AML-193 (cell line): Measurements from ENCODE around the gene TP53RK.

Experiments used
- DNase-seq, 2 experiments: peaks; one replicate each; lab custom pipeline; 2025; lab: John Stamatoyannopoulos, UW

The TP53RK gene

DNA sequence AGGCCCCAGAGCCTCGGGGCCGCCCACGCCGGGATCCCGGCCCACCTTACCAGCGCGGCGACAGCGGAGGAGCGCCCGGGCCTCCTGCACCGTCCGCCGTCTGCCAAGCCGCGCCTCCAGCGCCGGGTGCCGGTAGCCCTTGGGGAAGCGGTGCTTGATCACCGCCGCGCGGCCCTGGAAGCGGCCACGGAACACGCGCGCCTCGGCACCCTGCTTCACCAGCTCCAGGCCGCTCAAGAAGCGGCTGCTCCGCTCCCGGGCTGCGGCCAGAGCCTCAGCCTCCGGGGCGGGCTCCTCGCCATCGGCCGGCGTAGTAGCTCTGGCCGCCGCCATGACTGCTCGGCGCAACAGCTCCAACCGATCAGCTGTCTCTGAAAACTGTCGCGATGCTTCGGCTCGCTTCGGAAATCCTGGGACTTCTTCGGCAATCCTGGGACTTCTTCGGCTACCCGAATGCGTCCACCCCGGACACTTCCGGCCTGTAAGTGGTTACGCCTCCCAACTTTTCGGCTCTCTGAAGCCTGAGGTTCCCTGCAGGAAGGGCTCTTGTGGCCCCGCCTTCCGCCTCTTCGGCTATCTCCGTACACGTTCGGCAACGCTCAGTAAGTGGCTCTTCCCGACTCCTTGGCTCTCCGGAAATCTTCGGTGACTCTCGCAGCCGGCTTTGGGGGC is at the start of gene TP53RK:
Gene TP53RK, minus strand, starts transcription at position 363 of the 672 bp plus-strand sequence. Its CDS starts 30 bp downstream, at position 333.
- peak; percentile 98 to 99 for DNase-seq

DNA sequence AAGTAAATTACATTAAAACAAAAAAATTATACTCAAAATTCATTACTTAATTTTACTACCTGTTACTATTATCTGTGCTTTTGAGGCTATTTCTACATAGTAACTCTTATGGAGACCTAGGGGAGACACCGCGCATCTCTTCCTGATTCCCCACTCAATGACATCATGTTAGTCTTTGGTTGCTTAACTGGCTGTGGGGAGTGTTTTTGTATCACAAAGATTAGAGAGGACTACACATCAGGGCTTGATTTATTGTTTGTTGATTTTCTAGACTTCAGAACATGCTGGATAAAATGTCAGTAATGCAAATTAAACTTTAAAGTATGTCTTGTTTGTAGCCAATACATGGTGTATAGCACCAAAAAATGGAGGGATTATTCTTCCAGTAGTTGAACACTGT is 46.2 kb upstream of the TP53RK start:
- DNase-seq, result no peak

DNA sequence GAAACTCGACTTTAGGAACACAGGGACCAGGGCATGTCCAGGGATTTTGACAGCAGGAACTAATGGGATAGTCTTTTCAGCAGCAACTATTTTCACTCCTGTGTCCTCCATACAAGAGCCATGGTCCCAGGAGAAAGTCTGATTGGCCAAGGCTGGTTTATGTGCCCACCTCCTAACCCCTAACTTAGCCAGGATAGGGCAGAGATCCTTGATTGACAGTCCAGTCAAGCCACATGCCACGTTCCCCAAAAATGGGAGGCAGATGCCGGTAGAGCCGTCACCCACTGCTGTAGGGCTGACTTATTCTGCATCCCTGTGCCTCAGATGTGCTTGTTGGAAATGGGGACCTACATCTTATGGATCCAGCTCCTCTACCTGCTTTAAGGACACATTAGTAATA is 42.5 kb upstream of the TP53RK start:
- DNase-seq, result no peak

DNA sequence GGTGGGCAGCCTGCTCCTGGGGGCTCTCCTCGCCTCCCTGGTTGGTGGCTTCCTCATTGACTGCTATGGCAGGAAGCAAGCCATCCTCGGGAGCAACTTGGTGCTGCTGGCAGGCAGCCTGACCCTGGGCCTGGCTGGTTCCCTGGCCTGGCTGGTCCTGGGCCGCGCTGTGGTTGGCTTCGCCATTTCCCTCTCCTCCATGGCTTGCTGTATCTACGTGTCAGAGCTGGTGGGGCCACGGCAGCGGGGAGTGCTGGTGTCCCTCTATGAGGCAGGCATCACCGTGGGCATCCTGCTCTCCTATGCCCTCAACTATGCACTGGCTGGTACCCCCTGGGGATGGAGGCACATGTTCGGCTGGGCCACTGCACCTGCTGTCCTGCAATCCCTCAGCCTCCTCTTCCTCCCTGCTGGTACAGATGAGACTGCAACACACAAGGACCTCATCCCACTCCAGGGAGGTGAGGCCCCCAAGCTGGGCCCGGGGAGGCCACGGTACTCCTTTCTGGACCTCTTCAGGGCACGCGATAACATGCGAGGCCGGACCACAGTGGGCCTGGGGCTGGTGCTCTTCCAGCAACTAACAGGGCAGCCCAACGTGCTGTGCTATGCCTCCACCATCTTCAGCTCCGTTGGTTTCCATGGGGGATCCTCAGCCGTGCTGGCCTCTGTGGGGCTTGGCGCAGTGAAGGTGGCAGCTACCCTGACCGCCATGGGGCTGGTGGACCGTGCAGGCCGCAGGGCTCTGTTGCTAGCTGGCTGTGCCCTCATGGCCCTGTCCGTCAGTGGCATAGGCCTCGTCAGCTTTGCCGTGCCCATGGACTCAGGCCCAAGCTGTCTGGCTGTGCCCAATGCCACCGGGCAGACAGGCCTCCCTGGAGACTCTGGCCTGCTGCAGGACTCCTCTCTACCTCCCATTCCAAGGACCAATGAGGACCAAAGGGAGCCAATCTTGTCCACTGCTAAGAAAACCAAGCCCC is 36.2 kb upstream of the TP53RK start:
- no peak for DNase-seq

DNA sequence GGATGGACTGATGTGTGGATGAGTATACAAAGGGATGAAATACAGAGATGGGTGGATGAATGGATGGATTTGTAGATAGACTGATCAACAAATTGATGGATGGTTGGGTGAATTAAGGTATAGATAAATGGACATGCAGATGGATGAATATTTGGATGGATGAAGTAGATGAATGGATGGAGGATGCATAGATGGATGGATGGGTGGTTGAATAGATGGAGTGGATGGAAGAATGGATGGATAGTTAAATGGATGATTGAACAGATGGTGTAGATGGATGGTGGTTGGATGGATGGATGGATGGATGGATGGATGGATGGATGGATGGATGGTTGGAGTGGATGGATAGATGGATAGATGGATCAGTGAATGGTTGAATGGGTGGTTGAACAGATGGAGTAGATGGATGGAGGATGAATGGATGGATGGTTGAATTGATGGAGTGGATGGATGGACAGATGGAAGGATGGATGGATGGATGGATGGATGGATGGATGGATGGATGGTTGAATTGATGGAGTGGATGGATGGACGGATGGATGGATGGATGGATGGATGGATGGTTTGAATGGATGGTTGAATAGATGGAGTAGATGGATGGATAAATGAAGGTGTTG is 35.2 kb upstream of the TP53RK start:
- DNase-seq, result no peak

GRCh38 chr20:46723039-46723438 is 33.8 kb upstream of the TP53RK start:
- DNase-seq, result no peak

DNA sequence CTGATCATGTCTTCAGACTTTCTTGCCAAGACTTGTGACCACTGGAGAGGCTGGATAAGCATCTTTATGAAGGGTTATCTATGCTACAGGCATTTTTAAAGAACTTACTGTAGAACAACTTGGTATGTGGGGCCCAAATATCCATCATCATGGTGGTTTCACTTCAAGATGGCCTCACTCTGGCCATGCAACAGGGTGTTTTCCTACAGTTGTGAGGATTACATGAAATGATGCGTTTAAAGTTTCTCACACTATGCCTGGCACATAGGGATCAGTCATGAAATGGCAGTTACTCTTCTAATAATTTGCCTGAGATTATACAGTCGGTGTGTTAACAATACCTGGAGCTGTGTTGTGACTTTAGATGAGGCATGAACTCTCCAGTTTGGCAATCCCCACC is 33.2 kb upstream of the TP53RK start:
- DNase-seq, result no peak

DNA sequence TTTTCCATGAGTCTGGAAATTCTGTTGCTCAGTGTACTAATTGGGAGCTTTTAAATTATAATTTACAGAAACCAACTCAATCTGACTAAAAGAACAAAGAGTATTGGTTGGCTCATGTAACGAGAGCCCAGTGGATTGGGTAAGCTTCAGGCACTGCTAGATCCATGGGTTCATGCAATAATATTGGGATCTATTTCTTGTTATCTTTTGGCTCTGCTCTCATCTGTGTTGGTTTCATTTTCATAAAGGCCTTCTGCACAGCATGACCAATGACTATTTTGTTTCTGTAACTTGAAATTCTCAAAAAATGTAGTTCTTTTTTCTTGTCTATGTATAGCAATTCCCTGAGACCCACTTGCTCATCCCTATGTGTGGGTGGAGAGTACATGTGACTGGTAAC is 32.2 kb upstream of the TP53RK start:
- DNase-seq, result no peak

DNA sequence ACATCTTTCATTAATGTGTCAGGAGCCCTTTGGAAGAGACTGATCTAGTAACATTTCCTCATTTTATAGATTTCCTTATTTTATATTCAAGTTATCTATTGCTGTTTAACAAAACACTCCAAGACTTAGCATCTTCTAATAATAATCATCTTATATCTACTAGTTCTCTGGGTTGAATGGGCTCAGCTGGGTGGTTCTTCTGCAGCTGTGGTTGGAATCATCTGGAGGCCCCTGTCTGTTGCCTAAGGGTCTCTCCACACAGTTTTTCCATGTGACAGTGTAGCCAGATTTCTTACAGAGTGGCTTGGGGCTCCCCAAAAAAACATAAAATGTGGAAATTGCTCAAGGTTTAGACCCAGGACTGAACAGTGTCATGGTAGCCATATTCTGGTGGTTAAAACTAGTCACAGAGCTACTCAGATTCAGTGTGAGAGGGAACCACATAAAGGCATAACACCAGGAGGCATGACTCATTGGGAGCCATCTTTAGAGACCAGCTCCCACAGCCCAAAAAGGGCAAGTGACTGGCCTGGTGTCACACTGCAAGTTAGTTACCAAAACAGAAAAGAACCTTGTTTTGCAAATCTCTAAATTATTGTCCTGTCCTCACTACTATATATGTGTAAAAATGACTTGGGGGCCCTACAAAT is 31.7 kb upstream of the TP53RK start:
- no peak for DNase-seq

DNA sequence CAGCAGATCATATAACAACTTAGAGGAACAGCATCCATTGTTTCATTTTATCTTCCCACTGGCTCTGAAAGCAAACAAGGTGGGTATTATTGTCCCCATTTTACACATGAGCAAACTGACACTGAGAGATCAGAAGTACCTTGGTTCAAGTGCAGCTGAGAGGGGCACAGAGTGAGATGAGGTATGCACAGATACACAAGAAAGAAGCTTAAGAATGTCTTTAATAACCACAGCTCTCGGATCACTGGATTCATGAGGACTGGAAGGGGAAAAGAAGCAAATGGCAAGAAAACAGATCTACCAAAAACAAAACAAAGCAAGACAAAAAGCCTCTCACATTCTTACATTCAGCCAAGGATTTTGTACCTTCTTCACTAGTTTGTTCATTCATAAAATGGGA is 30.8 kb upstream of the TP53RK start:
- no peak for DNase-seq

GRCh38 chr20:46717818-46718541 is 28.7 kb upstream of the TP53RK start:
- no peak for DNase-seq

DNA sequence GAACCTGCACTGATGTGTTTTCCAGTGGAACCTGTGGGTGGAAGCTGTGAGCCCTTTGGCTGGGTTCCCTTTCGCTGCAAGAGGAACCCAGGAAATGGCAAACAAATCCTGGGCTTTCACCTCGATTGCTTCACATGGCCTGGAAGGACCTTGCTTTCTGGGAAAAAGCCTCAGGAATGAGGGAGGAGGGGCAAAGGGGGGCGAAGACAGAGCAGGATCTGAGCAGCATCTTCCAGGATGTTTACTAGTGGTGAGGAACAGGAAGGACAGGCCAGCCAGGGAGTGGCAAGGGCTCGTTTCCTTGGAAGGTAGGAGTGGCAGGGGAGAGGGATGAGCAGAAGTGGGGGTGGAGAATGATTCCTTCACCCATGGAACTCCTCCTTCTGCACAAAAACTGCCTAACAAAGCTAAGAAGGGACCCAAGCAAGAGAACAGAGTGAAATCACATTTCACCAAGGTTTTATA is 26.1 kb upstream of the TP53RK start:
- DNase-seq, result no peak

- DNase-seq, result no peak
Observed at GRCh38 chr20:46713957-46714834, 25.0 kb upstream of the TP53RK start.

- no peak for DNase-seq
Observed at GRCh38 chr20:46712056-46712636, 22.9 kb upstream of the TP53RK start.

- DNase-seq, result no peak
Observed at GRCh38 chr20:46710153-46710913, 21.1 kb upstream of the TP53RK start.

GRCh38 chr20:46709459-46710152 is 20.4 kb upstream of the TP53RK start, which contains the start of gene SLC2A10:
Gene SLC2A10 (plus strand): TSS chr20:46709649. CDS start chr20:46709737, 88 bp downstream.
- DNase-seq, result no peak

- no peak for DNase-seq
Observed at GRCh38 chr20:46709055-46709458, 19.8 kb upstream of the TP53RK start.

GRCh38 chr20:46708172-46708860 is 19.1 kb upstream of the TP53RK start:
- no peak for DNase-seq
